GM15510 (cell line): ENCODE results near the gene OR6P1.

Experiments used
- POLR2A ChIP-seq: IDR thresholded peaks from 3 replicates; pipeline ENCODE4 v1.6.1; 2011; ENCODE audit warnings: borderline replicate concordance; ENCODE audit not compliant: insufficient read length; ENCODE audit errors: extremely low read depth

Gene OR6P1

GRCh38 chr1:158537609-158538008 is 32.8 kb downstream of the OR6P1 start:
- no peak for TF ChIP-seq POLR2A

GRCh38 chr1:158534496-158534895 is 35.9 kb downstream of the OR6P1 start:
- no peak for TF ChIP-seq POLR2A

GRCh38 chr1:158527190-158527815 is 43.1 kb downstream of the OR6P1 start:
- no peak for TF ChIP-seq POLR2A

GRCh38 chr1:158521666-158522058 is 48.7 kb downstream of the OR6P1 start:
- TF ChIP-seq POLR2A, result no peak

GRCh38 chr1:158520955-158521665 is 49.3 kb downstream of the OR6P1 start:
- no peak for TF ChIP-seq POLR2A

GRCh38 chr1:158520021-158520420 is 50.4 kb downstream of the OR6P1 start:
- TF ChIP-seq POLR2A, result no peak

GRCh38 chr1:158516966-158517365 is 53.4 kb downstream of the OR6P1 start:
- TF ChIP-seq POLR2A, result no peak
